Left kidney (tissue), 2 donors: ENCODE results near the gene ITGAD. TPM values are rescaled to one million over a fixed set of nuclear protein-coding genes. Genes with fewer than 3 reads are reported as not detected.
A peak's percentile ranks its signal among the peaks of the same experiment; 100 is the strongest.
"Not testable (repeated sequence)": the region's sequence is repeated elsewhere in the genome, so short reads cannot be mapped to it uniquely, and the experiment has no call there.

ENCODE experiments used
- DNase-seq: peaks from one replicate; pipeline ENCODE4 v3.0.0-alpha.2; 2013
- polyA plus RNA-seq: library from polyadenylated mRNA; unstranded; fragments of 120-200 nt; gene quantifications from one replicate; pipeline ENCODE4 v1.2.1, GENCODE V29; 2013; ENCODE audit not compliant: insufficient read length

Gene ITGAD
- polyA plus RNA-seq, 1 donor, result 0.52 TPM

- no peak for DNase-seq
Measured at GRCh38 chr16:31403590-31404352, 10.6 kb downstream of the ITGAD start.

GRCh38 chr16:31404353-31405064 is 11.4 kb downstream of the ITGAD start:
- DNase-seq, result no peak

GRCh38 chr16:31407406-31407805 is 14.3 kb downstream of the ITGAD start:
- no peak for DNase-seq

GRCh38 chr16:31409433-31409832 is 16.3 kb downstream of the ITGAD start:
- DNase-seq, result no peak

- no peak for DNase-seq
Measured at GRCh38 chr16:31410082-31410481, 16.9 kb downstream of the ITGAD start.

- DNase-seq, result no peak
Measured at GRCh38 chr16:31411024-31411844, 18.1 kb downstream of the ITGAD start.

- DNase-seq, result no peak
Measured at GRCh38 chr16:31412750-31413149, 19.6 kb downstream of the ITGAD start.

- no peak for DNase-seq
Measured at GRCh38 chr16:31413381-31413780, 20.2 kb downstream of the ITGAD start.

GRCh38 chr16:31413943-31414342 is 20.8 kb downstream of the ITGAD start:
- no peak for DNase-seq

- DNase-seq, result no peak
Measured at GRCh38 chr16:31414706-31415105, 21.6 kb downstream of the ITGAD start.

- DNase-seq, result no peak
Measured at GRCh38 chr16:31416371-31416770, 23.2 kb downstream of the ITGAD start.

- DNase-seq, result not testable (repeated sequence)
Measured at GRCh38 chr16:31417036-31417435, 23.9 kb downstream of the ITGAD start.

GRCh38 chr16:31417916-31418315 is 24.8 kb downstream of the ITGAD start:
- DNase-seq, result no peak

GRCh38 chr16:31420037-31420436 is 26.9 kb downstream of the ITGAD start:
- no peak for DNase-seq

GRCh38 chr16:31421587-31421986 is 28.5 kb downstream of the ITGAD start:
- no peak for DNase-seq

GRCh38 chr16:31423241-31423640 is 30.1 kb downstream of the ITGAD start:
- no peak for DNase-seq

GRCh38 chr16:31423801-31424200 is 30.7 kb downstream of the ITGAD start:
- DNase-seq, result no peak

- DNase-seq, result peak; percentile 43
Measured at GRCh38 chr16:31427441-31428278, 34.5 kb downstream of the ITGAD start.

GRCh38 chr16:31428279-31428597 is 35.1 kb downstream of the ITGAD start, which contains the start of gene COX6A2:
COX6A2 (minus strand) TSS chr16:31428360; CDS start chr16:31428325, 35 bp downstream.
- DNase-seq, result no peak

- DNase-seq, result no peak
Measured at GRCh38 chr16:31428638-31429247, 35.6 kb downstream of the ITGAD start.

- no peak for DNase-seq
Measured at GRCh38 chr16:31429314-31429713, 36.2 kb downstream of the ITGAD start.
